Astrocyte (in vitro differentiated cells and primary cell): Measurements from ENCODE around the gene RAB9B.

ENCODE experiments used
- CTCF ChIP-seq: IDR thresholded peaks from 2 replicates; pipeline ENCODE4 v1.5.1; 2011; ENCODE audit warnings: low read depth, mild to moderate bottlenecking, inconsistent platforms, low read length, moderate library complexity; ENCODE audit not compliant: insufficient read depth
- EZH2 ChIP-seq: IDR thresholded peaks from 2 replicates; pipeline ENCODE4 v1.6.1; 2012; ENCODE audit warnings: mild to moderate bottlenecking, low read length, inconsistent platforms; ENCODE audit not compliant: insufficient read depth

DNA sequence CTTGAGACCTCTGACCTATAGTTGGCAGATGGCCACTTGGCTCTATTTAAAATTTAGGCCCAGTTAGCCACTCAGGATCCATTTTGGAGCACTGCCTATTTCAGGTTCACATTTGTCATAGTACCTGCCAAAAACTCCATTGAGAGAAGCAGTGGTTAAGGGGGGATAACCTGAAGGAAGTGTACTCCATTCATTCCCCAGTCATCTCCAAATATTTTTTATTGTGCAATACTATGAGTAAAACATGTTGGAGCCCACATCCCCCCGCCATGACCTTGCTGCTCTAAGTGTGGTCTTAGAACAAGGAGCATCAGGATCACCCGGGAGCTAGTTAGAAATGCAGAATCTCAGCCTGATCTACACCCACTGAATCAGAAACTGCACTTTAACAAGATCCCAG is 34.4 kb downstream of the RAB9B start:
- TF ChIP-seq EZH2 (no peak), CTCF (no peak)
